Measurements from ENCODE around the gene HSPBP1. TPM values are rescaled to one million over a fixed set of nuclear protein-coding genes. Genes with fewer than 3 reads are reported as not detected.

The HSPBP1 gene
- total and polyA plus RNA-seq, 2 of the 4 experiments (the other 2 are of a cell fraction), result 21.0 to 43.2 TPM

GRCh38 chr19:55276720-55277430, 3.0 kb downstream of the HSPBP1 start:
- H3K56ac ChIP-seq (ENCODE audit: extremely low read depth, insufficient read depth, low read length), result no peak overlapping the region

More at GRCh38 chr19:55276720-55277430, 3.0 kb downstream of the HSPBP1 start:
- Histone ChIP-seq H4K20me1 (ENCODE audit: insufficient read depth, low read length) (no peaks in the 10 kb centered on the region; the same call in 1 of the 2 replicates), H3K23ac (ENCODE audit: low read depth, low read length) (no peak overlapping the region), H2BK120ac (ENCODE audit: low read depth, low read length) (no peak overlapping the region), H2BK5ac (ENCODE audit: low read depth, low read length, poor library complexity, severe bottlenecking) (no peak overlapping the region), H3K4me1 (ENCODE audit: control insufficient read depth, insufficient read depth, low read length) (peaks cover 13% of the 10 kb centered on the region; the same call in 1 of the 2 replicates), H3K27me3 (ENCODE audit: control insufficient read depth, insufficient read depth, low read length) (no peaks in the 10 kb centered on the region), H3K18ac (ENCODE audit: low read depth, low read length) (no peak overlapping the region), H4K91ac (ENCODE audit: insufficient read depth, low read depth, low read length) (no peak overlapping the region), H2BK15ac (ENCODE audit: low read depth, low read length) (no peak overlapping the region), H3K4ac (ENCODE audit: low read depth, low read length) (no peak overlapping the region), H3K14ac (replicated peaks; ENCODE audit: low read depth, low read length) (no peak overlapping the region), H3K4me3 (ENCODE audit: insufficient read depth, low read depth, low read length) (no peak overlapping the region), H4K8ac (ENCODE audit: low read depth in 2 of 2, low read length in 2 of 2) (no peak overlapping the region), H3K4me2 (ENCODE audit: low read depth, low read length) (no peak overlapping the region), H3K9me3 (ENCODE audit: control insufficient read depth, insufficient read depth, low read length) (no peaks in the 10 kb centered on the region), H2AFZ (replicated peaks; ENCODE audit: low read length, poor library complexity) (no peak overlapping the region), H3K36me3 (ENCODE audit: control insufficient read depth, insufficient read depth, low read length) (peaks cover 29% of the 10 kb centered on the region), H3K9me1 (ENCODE audit: insufficient read depth, low read length) (peaks cover 10% of the 10 kb centered on the region), H2AK9ac (replicated peaks; ENCODE audit: low read depth, low read length, poor library complexity) (no peak overlapping the region), H2AK5ac (ENCODE audit: low read depth, low read length) (no peak overlapping the region), H3K79me1 (ENCODE audit: low read depth in 1 of 2, low read length in 2 of 2) (peaks cover 0 to 17% of the 10 kb centered on the region in 2 experiments; a peak in 2 of 4 replicates), H4K5ac (ENCODE audit: low read depth, low read length) (no peak overlapping the region), H3K9ac (ENCODE audit: low read depth, low read length) (no peak overlapping the region), H3K27ac (ENCODE audit: insufficient read depth, low read length) (no peak overlapping the region), H2BK20ac (ENCODE audit: low read depth, low read length) (no peak overlapping the region)
- ChIA-PET CTCF (no interaction called here), POLR2A (ENCODE audit: unreplicated experiment) (no interaction called here)
- DNase-seq, result no peak
- dilution Hi-C loops (cut with HindIII; ENCODE audit: low sequenced_read_pairs, unreplicated experiment) (no loop called here), intact Hi-C loops (cut with micrococcal nuclease) (no loop called here), in situ Hi-C loops (cut with MboI; ENCODE audit: low sequenced_read_pairs) (loop anchor here (25.0 kb wide), 1 partner anchor 360 kb away; the partner anchor contains the start of genes CCDC106, ZNF580 and ZNF581)
- ATAC-seq (ENCODE audit: low read depth), result no peak
- no TSS peak for BruUV-seq (replicated peaks)
- TF ChIP-seq MXI1 (IDR thresholded peaks at IDR 0.05; ENCODE audit: borderline replicate concordance, low read depth, low read length), result no peak
- no peak for TF ChIP-seq POLR2A (IDR thresholded peaks at IDR 0.05; ENCODE audit: low read depth, low read length)
- no peak for TF ChIP-seq RCOR1 (IDR thresholded peaks at IDR 0.05; ENCODE audit: insufficient replicate concordance, low read length)
- no peak for TF ChIP-seq CHD1 (IDR thresholded peaks at IDR 0.05; ENCODE audit: low read depth, low read length)
- no peak for TF ChIP-seq RAD21 (IDR thresholded peaks at IDR 0.05; ENCODE audit: low read length)
- 96% methylated on average over 10 of the region's 15 CpGs; no CpG with 5 or more reads in 1 of the 2 experiments for WGBS, 2 experiments (ENCODE audit: extremely low coverage in 2 of 2, insufficient read length in 1 of 2)
